Endodermal cell (in vitro differentiated cells): ENCODE results near the gene SNCA. TPM values are rescaled to one million over a fixed set of nuclear protein-coding genes. Genes with fewer than 3 reads are reported as not detected.

Source experiments
- DNase-seq: peaks from one replicate; pipeline ENCODE4 v3.0.0-alpha.2; 2017
- H3K27ac ChIP-seq: 2 replicates; pipeline ENCODE4 v1.5.1; 2013; ENCODE audit warnings: mild to moderate bottlenecking, low read depth, low read length, moderate library complexity
- H3K27me3 ChIP-seq: 2 replicates; pipeline ENCODE4 v1.6.1; 2013; ENCODE audit warnings: mild to moderate bottlenecking, low read length, moderate library complexity; ENCODE audit not compliant: insufficient read depth, control insufficient read depth, poor library complexity, severe bottlenecking
- H3K36me3 ChIP-seq: 2 replicates; pipeline ENCODE4 v1.7.0; 2013; ENCODE audit warnings: mild to moderate bottlenecking, low read length, moderate library complexity; ENCODE audit not compliant: control insufficient read depth, insufficient read depth
- H3K4me1 ChIP-seq: one replicate; pipeline ENCODE4 v1.7.0; 2013; ENCODE audit warnings: low read length; ENCODE audit not compliant: control insufficient read depth, insufficient read depth
- H3K4me3 ChIP-seq: 2 replicates; pipeline ENCODE4 v1.5.1; 2013; ENCODE audit warnings: mild to moderate bottlenecking, low read length, moderate library complexity
- H3K9ac ChIP-seq: 2 replicates; pipeline ENCODE4 v1.6.1; 2013; ENCODE audit warnings: mild to moderate bottlenecking, low read length, moderate library complexity; ENCODE audit not compliant: poor library complexity, severe bottlenecking; ENCODE audit errors: extremely low read depth
- H3K9me3 ChIP-seq: 2 replicates; pipeline ENCODE4 v1.6.1; 2013; ENCODE audit warnings: mild to moderate bottlenecking, low read length, moderate library complexity; ENCODE audit not compliant: control insufficient read depth
- H3K27ac Mint-ChIP-seq: 2 replicates; pipeline ENCODE4 v1.8.0; 2020; ENCODE audit warnings: mixed read lengths
- H3K27me3 Mint-ChIP-seq: 2 replicates; pipeline ENCODE4 v1.8.0; 2021; ENCODE audit warnings: mild to moderate bottlenecking, mixed read lengths; ENCODE audit not compliant: insufficient read depth
- H3K36me3 Mint-ChIP-seq: 2 replicates; pipeline ENCODE4 v1.8.0; 2020; ENCODE audit warnings: low read depth, mixed read lengths
- H3K4me1 Mint-ChIP-seq: 2 replicates; pipeline ENCODE4 v1.8.0; 2020; ENCODE audit warnings: mixed read lengths
- H3K4me3 Mint-ChIP-seq: 2 replicates; pipeline ENCODE4 v1.8.0; 2020; ENCODE audit warnings: mild to moderate bottlenecking, moderate library complexity, mixed read lengths
- H3K9me3 Mint-ChIP-seq: 2 replicates; pipeline ENCODE4 v1.8.0; 2020; ENCODE audit warnings: mild to moderate bottlenecking, mixed read lengths
- CTCF ChIP-seq: fragments of 200-600 bp; sonication (generic); conservative IDR thresholded peaks from 2 replicates; pipeline ENCODE4 v1.5.0; 2021; ENCODE audit warnings: antibody characterized with exemption, mild to moderate bottlenecking
- WGBS, 2 experiments: methylation state at CpG; one replicate each; pipeline versions ENCODE4 v1.1.5 to v1.1.7; 2013; ENCODE audit warnings: missing lambda C conversion rate in 2 of 2, mixed read lengths in 1 of 2; ENCODE audit not compliant: insufficient coverage in 1 of 2, insufficient read length in 1 of 2; 5-methylcytosine and 5-hydroxymethylcytosine counted together
- total RNA-seq, 2 donors: library from RNA; stranded (reverse); fragmentation: NEBNext Ultra II Directional in 1 of 2; extraction: Animal tissue kit (Norgen Biotek cat#: 25700) in 1 of 2; gene quantifications; 2 replicates in 1 of 2; 3 replicates in 1 of 2; pipeline ENCODE4 v1.2.1, GENCODE V29; 2021

Gene SNCA
- total RNA-seq, 2 donors from 2014 or later: 11.3 to 13.5 TPM

- Histone ChIP-seq H3K27me3 (no peaks in the 10 kb centered on the region), H3K9me3 (no peaks in the 10 kb centered on the region), H3K4me3 (no peak overlapping the region), H3K27ac (no peak overlapping the region), H3K9ac (no peak overlapping the region), H3K4me1 (no peaks in the 10 kb centered on the region), H3K36me3 (no peaks in the 10 kb centered on the region)
- Mint-ChIP-seq H3K4me3 (no peak overlapping the region), H3K9me3 (no peaks in the 10 kb centered on the region), H3K27me3 (no peaks in the 10 kb centered on the region), H3K36me3 (no peaks in the 10 kb centered on the region), H3K27ac (no peak overlapping the region), H3K4me1 (no peaks in the 10 kb centered on the region)
- WGBS, 2 experiments: 82% methylated on average over 3 of the region's 3 CpGs; no CpG with 5 or more reads in 1 of the 2 experiments
- TF ChIP-seq CTCF: no peak
- DNase-seq: no peak
Observed at GRCh38 chr4:89800527-89801103, 36.3 kb downstream of the SNCA start.

GRCh38 chr4:89800012-89800516 lies 36.9 kb downstream of the SNCA start:
- no peaks in the 10 kb centered on the region for H3K36me3 ChIP-seq
- H3K4me1 ChIP-seq: no peaks in the 10 kb centered on the region
- no peak for TF ChIP-seq CTCF
- H3K4me1 Mint-ChIP-seq: no peaks in the 10 kb centered on the region
- no peaks in the 10 kb centered on the region for H3K27me3 ChIP-seq
- no peaks in the 10 kb centered on the region for H3K36me3 Mint-ChIP-seq
- no peak overlapping the region for H3K27ac ChIP-seq
- no peak overlapping the region for H3K27ac Mint-ChIP-seq
- WGBS, 2 experiments: 88 to 98% methylated on average over 3 of the region's 3 CpGs
- H3K9ac ChIP-seq: no peak overlapping the region
- H3K9me3 Mint-ChIP-seq: no peaks in the 10 kb centered on the region
- no peak overlapping the region for H3K4me3 Mint-ChIP-seq
- DNase-seq: no peak
- no peaks in the 10 kb centered on the region for H3K9me3 ChIP-seq
- no peaks in the 10 kb centered on the region for H3K27me3 Mint-ChIP-seq
- no peak overlapping the region for H3K4me3 ChIP-seq

GRCh38 chr4:89799071-89799470 lies 37.9 kb downstream of the SNCA start:
- no peaks in the 10 kb centered on the region for H3K27me3 ChIP-seq
- H3K27ac Mint-ChIP-seq: no peak overlapping the region
- no peaks in the 10 kb centered on the region for H3K36me3 ChIP-seq
- no peak overlapping the region for H3K4me3 ChIP-seq
- TF ChIP-seq CTCF: no peak
- H3K36me3 Mint-ChIP-seq: no peaks in the 10 kb centered on the region
- H3K27me3 Mint-ChIP-seq: no peaks in the 10 kb centered on the region
- H3K9me3 Mint-ChIP-seq: no peaks in the 10 kb centered on the region
- H3K4me1 ChIP-seq: no peaks in the 10 kb centered on the region
- H3K27ac ChIP-seq: no peak overlapping the region
- no peak overlapping the region for H3K4me3 Mint-ChIP-seq
- DNase-seq: no peak
- no peaks in the 10 kb centered on the region for H3K9me3 ChIP-seq
- H3K9ac ChIP-seq: no peak overlapping the region
- no peaks in the 10 kb centered on the region for H3K4me1 Mint-ChIP-seq
